IMR-90 (cell line): ENCODE results near the gene ZFYVE28. TPM values are rescaled to one million over a fixed set of nuclear protein-coding genes. Genes with fewer than 3 reads are reported as not detected.

Source experiments
- ATAC-seq: fragments of 200-7000 bp; cut with Tn5 transposase; 2 replicates; pipeline ENCODE4 v1.9.1; 2020; ENCODE audit warnings: low read depth, mild to moderate bottlenecking, moderate library complexity
- BruUV-seq: library from RNA; stranded (reverse); fragments of 400-500 nt; replicated peaks from 2 replicates; lab custom pipeline; 2021; lab: Mats Ljungman, UMichigan
- CTCF ChIA-PET: fragments of 300-600 bp; formaldehyde crosslinking; extraction: SDS; loops from one replicate; lab custom pipeline; 2021; ENCODE audit warnings: antibody characterized with exemption; lab: Yijun Ruan, JAX
- POLR2A ChIA-PET: fragments of 300-600 bp; sonication (Branson Sonifier 250); formaldehyde crosslinking; loops from one replicate; lab custom pipeline; 2022; ENCODE audit warnings: antibody characterized with exemption; ENCODE audit not compliant: unreplicated experiment; lab: Charles Lee
- DNase-seq: peaks from one replicate; pipeline ENCODE4 v3.0.0; 2013
- H2AFZ ChIP-seq: replicated peaks from 2 replicates; pipeline ENCODE3; 2013; ENCODE audit warnings: low read length, mild to moderate bottlenecking; ENCODE audit not compliant: poor library complexity
- H2AK5ac ChIP-seq: 2 replicates; pipeline ENCODE4 v1.6.1; 2013; ENCODE audit warnings: low read depth, low read length, inconsistent platforms
- H2AK9ac ChIP-seq: replicated peaks from 2 replicates; pipeline ENCODE3; 2013; ENCODE audit warnings: mild to moderate bottlenecking, low read depth, low read length, moderate library complexity; ENCODE audit not compliant: poor library complexity
- H2BK120ac ChIP-seq: 2 replicates; pipeline ENCODE4 v1.6.1; 2013; ENCODE audit warnings: low read depth, low read length, inconsistent platforms
- H2BK15ac ChIP-seq: 3 replicates; pipeline ENCODE4 v1.6.1; 2013; ENCODE audit warnings: low read depth, low read length, inconsistent platforms
- H2BK20ac ChIP-seq: 2 replicates; pipeline ENCODE4 v1.6.1; 2013; ENCODE audit warnings: low read depth, mild to moderate bottlenecking, inconsistent platforms, low read length, moderate library complexity
- H2BK5ac ChIP-seq: 2 replicates; pipeline ENCODE4 v1.6.1; 2013; ENCODE audit warnings: mild to moderate bottlenecking, low read depth, low read length, inconsistent platforms; ENCODE audit not compliant: poor library complexity, severe bottlenecking
- H3K14ac ChIP-seq: replicated peaks from 2 replicates; pipeline ENCODE4 v1.6.1; 2013; ENCODE audit warnings: low read depth, low read length, inconsistent platforms
- H3K18ac ChIP-seq: 2 replicates; pipeline ENCODE4 v1.6.1; 2013; ENCODE audit warnings: low read depth, low read length, control low read depth
- H3K23ac ChIP-seq: 2 replicates; pipeline ENCODE4 v1.6.1; 2013; ENCODE audit warnings: low read depth, low read length, inconsistent platforms
- H3K27ac ChIP-seq: 2 replicates; pipeline ENCODE4 v1.5.1; 2013; ENCODE audit warnings: mild to moderate bottlenecking, control low read depth, low read length; ENCODE audit not compliant: insufficient read depth
- H3K27me3 ChIP-seq: 2 replicates; pipeline ENCODE4 v1.6.1; 2013; ENCODE audit warnings: low read length; ENCODE audit not compliant: control insufficient read depth, insufficient read depth
- H3K36me3 ChIP-seq: 2 replicates; pipeline ENCODE4 v1.6.1; 2013; ENCODE audit warnings: low read length, mixed read lengths; ENCODE audit not compliant: control insufficient read depth, insufficient read depth
- H3K4ac ChIP-seq: 2 replicates; pipeline ENCODE4 v1.6.1; 2013; ENCODE audit warnings: low read depth, low read length, inconsistent platforms
- H3K4me1 ChIP-seq: 2 replicates; pipeline ENCODE4 v1.6.1; 2013; ENCODE audit warnings: low read length, mixed read lengths; ENCODE audit not compliant: control insufficient read depth, insufficient read depth
- H3K4me2 ChIP-seq: 2 replicates; pipeline ENCODE4 v1.6.1; 2013; ENCODE audit warnings: low read depth, mild to moderate bottlenecking, control low read depth, low read length, moderate library complexity
- H3K4me3 ChIP-seq: 2 replicates; pipeline ENCODE4 v1.5.1; 2013; ENCODE audit warnings: low read depth, mild to moderate bottlenecking, control low read depth, low read length, moderate library complexity; ENCODE audit not compliant: insufficient read depth
- H3K56ac ChIP-seq: 2 replicates; pipeline ENCODE4 v1.6.1; 2013; ENCODE audit warnings: low read length, inconsistent platforms; ENCODE audit not compliant: insufficient read depth; ENCODE audit errors: extremely low read depth
- H3K79me1 ChIP-seq, 2 experiments: 2 replicates each; pipeline ENCODE4 v1.6.1; 2013; ENCODE audit warnings: low read length in 2 of 2, inconsistent platforms in 1 of 2, low read depth in 1 of 2
- H3K9ac ChIP-seq: 2 replicates; pipeline ENCODE4 v1.6.1; 2013; ENCODE audit warnings: low read depth, low read length, control low read depth
- H3K9me1 ChIP-seq: 2 replicates; pipeline ENCODE4 v1.6.1; 2013; ENCODE audit warnings: low read length, inconsistent platforms; ENCODE audit not compliant: insufficient read depth
- H3K9me3 ChIP-seq: 2 replicates; pipeline ENCODE4 v1.6.1; 2013; ENCODE audit warnings: low read length; ENCODE audit not compliant: control insufficient read depth, insufficient read depth
- H4K20me1 ChIP-seq: 2 replicates; pipeline ENCODE4 v1.6.1; 2013; ENCODE audit warnings: low read length, inconsistent platforms; ENCODE audit not compliant: insufficient read depth
- H4K5ac ChIP-seq: 2 replicates; pipeline ENCODE4 v1.6.1; 2013; ENCODE audit warnings: mild to moderate bottlenecking, low read depth, low read length, control low read depth
- H4K8ac ChIP-seq, 2 experiments: 2 replicates each; pipeline ENCODE4 v1.6.1; 2013; ENCODE audit warnings: low read depth in 2 of 2, low read length in 2 of 2, control low read depth in 1 of 2, inconsistent platforms in 1 of 2
- H4K91ac ChIP-seq: 2 replicates; pipeline ENCODE4 v1.6.1; 2013; ENCODE audit warnings: low read depth, low read length, inconsistent platforms; ENCODE audit not compliant: insufficient read depth
- BHLHE40 ChIP-seq: fragments of 150-350 bp; IDR thresholded peaks from 2 replicates; pipeline ENCODE4 v1.6.1; 2016; ENCODE audit warnings: mild to moderate bottlenecking, low read depth, low read length
- CEBPB ChIP-seq: IDR thresholded peaks from 2 replicates; pipeline ENCODE4 v1.6.1; 2012; ENCODE audit warnings: low read depth, low read length, improper control_type of control experiment
- CHD1 ChIP-seq: IDR thresholded peaks from 2 replicates; pipeline ENCODE4 v1.6.1; 2012; ENCODE audit warnings: low read depth, low read length, improper control_type of control experiment
- CTCF ChIP-seq: conservative IDR thresholded peaks from 2 replicates; pipeline ENCODE4 v1.5.1; 2012; ENCODE audit warnings: mild to moderate bottlenecking, low read depth, low read length, improper control_type of control experiment
- FOS ChIP-seq: fragments of 150-350 bp; IDR thresholded peaks from 2 replicates; pipeline ENCODE4 v1.6.1; 2016; ENCODE audit warnings: low read depth, low read length
- MAFK ChIP-seq: IDR thresholded peaks from 2 replicates; pipeline ENCODE4 v1.6.1; 2012; ENCODE audit warnings: low read depth, low read length, improper control_type of control experiment
- MXI1 ChIP-seq: IDR thresholded peaks from 2 replicates; pipeline ENCODE4 v1.6.1; 2012; ENCODE audit warnings: low read depth, mild to moderate bottlenecking, low read length, moderate library complexity, borderline replicate concordance
- NFE2L2 ChIP-seq: fragments of 150-350 bp; IDR thresholded peaks from 2 replicates; pipeline ENCODE4 v1.6.1; 2016; ENCODE audit warnings: low read depth, mild to moderate bottlenecking, low read length
- POLR2A ChIP-seq: IDR thresholded peaks from 2 replicates; pipeline ENCODE4 v1.6.1; 2012; ENCODE audit warnings: mild to moderate bottlenecking, low read depth, low read length
- RAD21 ChIP-seq: IDR thresholded peaks from 2 replicates; pipeline ENCODE4 v1.6.1; 2012; ENCODE audit warnings: low read length, improper control_type of control experiment
- RCOR1 ChIP-seq: IDR thresholded peaks from 2 replicates; pipeline ENCODE4 v1.6.1; 2012; ENCODE audit warnings: mild to moderate bottlenecking, low read length, improper control_type of control experiment; ENCODE audit not compliant: insufficient replicate concordance
- RFX5 ChIP-seq: IDR thresholded peaks from 2 replicates; pipeline ENCODE4 v1.8.0; 2012; ENCODE audit warnings: low read depth, mild to moderate bottlenecking, low read length, moderate library complexity
- SMC3 ChIP-seq: fragments of 150-350 bp; IDR thresholded peaks from 2 replicates; pipeline ENCODE4 v1.6.1; 2016; ENCODE audit warnings: low read depth, mild to moderate bottlenecking, antibody characterized with exemption, low read length, moderate library complexity
- USF2 ChIP-seq: fragments of 150-350 bp; IDR thresholded peaks from 2 replicates; pipeline ENCODE4 v1.6.1; 2017; ENCODE audit warnings: mild to moderate bottlenecking, antibody characterized with exemption, low read length, low read depth
- WGBS, 2 experiments: methylation state at CpG; one replicate each; pipeline versions ENCODE4 v1.1.5 to v1.1.7; 2013; ENCODE audit warnings: missing lambda C conversion rate in 2 of 2; ENCODE audit not compliant: insufficient read length in 1 of 2; ENCODE audit errors: extremely low coverage in 2 of 2; 5-methylcytosine and 5-hydroxymethylcytosine counted together
- dilution Hi-C: fragments of 300-500 bp; cut with HindIII; formaldehyde crosslinking; loops from one replicate; pipeline ENCODE4 v1.14.3; 2018; ENCODE audit warnings: low sequenced_read_pairs; ENCODE audit not compliant: unreplicated experiment
- in situ Hi-C: fragments of 300-500 bp; cut with MboI; formaldehyde crosslinking; loops from 3 replicates; pipeline ENCODE4 v1.14.3; 2019; ENCODE audit warnings: low sequenced_read_pairs, inconsistent platforms, mixed read lengths
- intact Hi-C: fragments of 100-400 bp; cut with micrococcal nuclease; formaldehyde crosslinking; loops from 2 replicates; pipeline ENCODE4 v1.10.0; 2022
- polyA plus RNA-seq, 3 experiments: library from polyadenylated mRNA; depleted of rRNA; stranded (reverse); fragments of >200 nt; gene quantifications; 2 replicates each; pipeline ENCODE4 v1.2.3, GENCODE V29; 2012; ENCODE audit warnings: low replicate concordance in 1 of 3
- total RNA-seq: library from RNA; depleted of rRNA; stranded (reverse); fragments of >200 nt; gene quantifications from 2 replicates; pipeline ENCODE4 v1.2.3, GENCODE V29; 2012

Gene ZFYVE28
- total and polyA plus RNA-seq, 2 of the 4 experiments (the other 2 are of a cell fraction): 0.36 to 1.2 TPM

- intact Hi-C loops: no loop called here
- no peak overlapping the region for H4K8ac ChIP-seq
- peaks cover 14% of the 10 kb centered on the region for H3K27me3 ChIP-seq
- no peak for DNase-seq
- CTCF ChIA-PET: interaction anchor here (0.8 kb wide), 1 partner anchor 8 kb away, joined by 3 read pairs; no protein-coding TSS in a partner anchor
- no peak overlapping the region for H3K4me3 ChIP-seq
- H3K18ac ChIP-seq: no peak overlapping the region
- H2BK15ac ChIP-seq: no peak overlapping the region
- no peak overlapping the region for H2BK120ac ChIP-seq
- H3K23ac ChIP-seq: no peak overlapping the region
- H2AK5ac ChIP-seq: no peak overlapping the region
- no peak for ATAC-seq
- H3K4ac ChIP-seq: no peak overlapping the region
- BruUV-seq: no TSS peak
- no peak overlapping the region for H3K14ac ChIP-seq
- H3K9me1 ChIP-seq: no peaks in the 10 kb centered on the region
- no peak overlapping the region for H4K5ac ChIP-seq
- in situ Hi-C loops: no loop called here
- TF ChIP-seq NFE2L2 (no peak), CTCF (no peak), FOS (no peak), RAD21 (no peak), RFX5 (no peak), SMC3 (no peak), MXI1 (no peak), CHD1 (no peak), CEBPB (no peak), USF2 (no peak), MAFK (no peak), BHLHE40 (no peak), POLR2A (no peak), RCOR1 (no peak)
- no peak overlapping the region for H2BK5ac ChIP-seq
- H3K56ac ChIP-seq: no peak overlapping the region
- peaks cover 7% of the 10 kb centered on the region for H3K9me3 ChIP-seq
- dilution Hi-C loops: no loop called here
- no peak overlapping the region for H3K4me2 ChIP-seq
- H2AK9ac ChIP-seq: no peak overlapping the region
- no peak overlapping the region for H3K27ac ChIP-seq
- H3K4me1 ChIP-seq: peaks cover 2% of the 10 kb centered on the region; the same call in 1 of the 2 replicates
- no peaks in the 10 kb centered on the region for H3K36me3 ChIP-seq
- POLR2A ChIA-PET: no interaction called here
- no peak overlapping the region for H4K91ac ChIP-seq
- H2BK20ac ChIP-seq: no peak overlapping the region
- 93% methylated on average over 4 of the region's 14 CpGs; no CpG with 5 or more reads in 1 of the 2 experiments for WGBS, 2 experiments
- H4K20me1 ChIP-seq: no peaks in the 10 kb centered on the region
- peak overlapping the region; percentile 43 for H2AFZ ChIP-seq
- H3K79me1 ChIP-seq: no peaks in the 10 kb centered on the region
- H3K9ac ChIP-seq: no peak overlapping the region
Measured at GRCh38 chr4:2301225-2301642, 117.2 kb downstream of the ZFYVE28 start.
